GM20431 (cell line): Measurements from ENCODE around the gene CCR4.

Experiments
- in situ Hi-C: fragments of 300-500 bp; cut with MseI, MboI; formaldehyde crosslinking; loops from one replicate; pipeline ENCODE4 v1.15.0; 2020; ENCODE audit warnings: low sequenced_read_pairs; ENCODE audit not compliant: unreplicated experiment

Gene CCR4

DNA sequence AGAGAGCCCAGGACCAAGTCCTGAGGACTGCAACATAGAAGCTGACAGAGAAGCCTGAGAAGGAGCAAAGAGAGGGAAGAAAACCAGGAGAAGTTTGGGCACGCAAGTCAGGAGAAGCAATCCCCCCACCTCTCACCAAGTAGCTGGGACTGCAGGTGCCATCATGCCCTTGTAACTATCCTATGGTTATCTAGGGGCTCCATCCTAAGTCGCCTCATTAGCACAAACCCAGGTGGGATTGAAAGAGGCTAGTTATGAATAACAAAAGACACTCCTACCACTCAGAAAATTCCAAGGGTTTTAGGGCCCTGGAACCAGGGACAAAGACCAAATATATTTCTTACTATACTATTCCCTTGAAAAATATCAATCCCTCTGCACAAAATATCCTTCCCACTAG lies 53.5 kb downstream of the CCR4 start:
- in situ Hi-C loops = no loop called here
